Anterior cingulate cortex (tissue), 58 donors: ENCODE results near the gene THSD8.
A peak's percentile ranks its signal among the peaks of the same experiment; 100 is the strongest.

Experiments
- DNase-seq, 58 donors: peaks; one replicate each; lab custom pipeline; 2025; lab: John Stamatoyannopoulos, UW

THSD8 gene

DNA sequence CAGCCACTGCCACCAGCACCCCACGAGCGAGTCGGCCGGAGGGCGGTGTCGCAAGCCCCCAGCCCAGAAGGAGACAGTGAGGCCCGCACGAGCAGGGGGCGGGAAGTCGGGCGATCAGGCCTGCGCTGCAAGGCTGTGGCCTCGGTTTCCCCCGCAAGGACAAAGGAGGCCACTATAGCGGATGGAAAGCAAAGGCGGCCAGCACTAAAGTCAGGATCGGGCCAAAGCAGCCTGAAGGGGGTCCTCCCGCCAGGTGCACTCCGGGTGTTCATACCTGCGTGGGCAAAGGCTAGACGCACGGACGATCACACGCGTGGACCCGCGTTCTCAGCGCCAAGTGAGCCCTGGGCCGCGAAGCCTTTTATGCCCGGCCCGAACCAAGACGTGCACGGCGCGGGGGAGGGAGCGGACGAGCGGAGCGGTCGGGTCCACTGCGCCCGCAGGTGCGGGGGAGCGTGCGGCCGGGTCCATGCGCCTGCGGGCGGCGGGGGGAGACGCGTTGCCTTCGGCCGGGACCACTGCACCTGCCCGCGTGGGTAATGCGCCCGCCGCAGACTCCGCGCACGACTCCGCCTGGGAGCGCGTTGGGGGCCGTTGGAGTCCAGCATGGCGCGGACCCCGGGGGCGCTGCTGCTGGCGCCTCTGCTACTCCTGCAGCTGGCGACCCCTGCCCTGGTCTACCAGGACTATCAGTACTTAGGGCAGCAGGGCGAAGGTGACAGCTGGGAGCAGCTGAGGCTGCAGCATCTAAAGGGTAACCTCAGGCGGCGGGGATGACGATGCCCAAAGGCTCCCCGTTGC, at the start of gene THSD8, which contains the start of gene PRDX2:
Gene THSD8 (plus strand): TSS at position 604 of the 801 bp plus-strand sequence. CDS start 3 bp downstream, at position 607.
Gene PRDX2 (minus strand): TSS at position 335 of the 801 bp plus-strand sequence. CDS start 539 bp downstream, outside the sequence.
- DNase-seq, result peak in 57 of 58 donors; percentile 23 to 90 (median 71)

DNA sequence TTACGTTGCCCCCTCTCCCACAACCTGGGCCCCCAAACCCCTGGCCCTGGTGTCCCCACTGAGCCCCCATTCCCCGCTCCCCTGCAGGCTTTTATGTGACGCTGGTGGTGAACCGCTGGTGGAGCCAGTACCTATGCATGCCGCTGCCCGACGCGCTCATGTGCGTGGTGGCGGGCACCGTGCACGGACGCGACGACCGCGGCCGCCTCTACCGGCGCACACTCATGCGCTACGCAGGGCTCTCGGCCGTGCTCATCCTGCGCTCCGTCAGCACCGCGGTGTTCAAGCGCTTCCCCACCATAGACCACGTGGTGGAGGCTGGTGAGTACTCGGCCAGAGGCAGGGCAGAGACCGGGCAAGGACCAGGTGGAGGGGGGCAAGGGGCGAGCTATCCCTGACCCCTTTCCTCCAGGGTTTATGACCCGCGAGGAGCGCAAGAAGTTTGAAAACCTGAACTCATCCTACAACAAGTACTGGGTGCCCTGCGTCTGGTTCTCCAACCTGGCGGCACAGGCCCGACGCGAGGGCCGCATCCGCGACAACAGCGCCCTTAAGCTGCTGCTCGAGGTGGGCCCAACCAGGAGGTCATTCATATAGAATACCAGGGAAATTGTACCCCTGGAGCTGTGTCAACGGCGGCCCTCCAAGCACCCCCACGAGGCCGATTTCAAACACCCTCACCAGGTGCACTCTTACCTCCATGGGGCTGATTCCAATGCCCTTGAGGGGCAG, 47.2 kb upstream of the THSD8 start:
- no peak for DNase-seq

DNA sequence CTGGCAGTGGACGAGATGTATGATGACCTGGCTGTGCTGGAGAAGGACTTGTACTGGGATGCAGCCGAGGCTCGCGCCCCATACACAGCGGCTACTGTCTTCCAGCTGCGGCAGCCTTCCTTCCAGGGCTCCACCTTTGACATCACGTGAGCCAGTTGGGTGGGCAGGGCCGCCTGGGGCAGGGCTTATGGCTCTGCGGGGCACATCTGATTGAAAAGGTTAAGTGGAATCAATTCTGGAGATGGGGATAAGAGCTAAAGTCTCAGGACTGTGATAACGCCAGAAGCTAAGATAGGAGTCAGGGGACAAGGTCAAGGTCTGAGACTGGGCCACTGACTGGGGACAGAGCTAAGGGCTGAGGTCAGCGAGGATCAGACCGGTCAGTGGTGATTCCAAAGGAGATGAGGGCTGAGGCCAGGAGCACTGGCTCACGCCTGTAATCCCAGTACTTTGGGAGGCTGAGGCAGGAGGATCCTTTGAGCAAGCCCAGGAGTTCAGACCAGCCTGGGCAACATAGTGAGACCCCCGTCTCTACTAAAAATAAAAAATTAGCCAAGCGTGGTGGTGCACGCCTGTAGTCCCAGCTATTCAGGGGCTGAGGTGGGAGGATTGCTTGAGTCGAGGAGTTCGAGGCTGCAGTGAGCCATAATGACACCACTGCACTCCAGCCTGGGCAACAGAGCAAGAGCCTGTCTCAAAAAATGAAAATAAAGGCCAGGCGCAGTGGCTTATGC, 45.6 kb upstream of the THSD8 start:
- no peak for DNase-seq

DNA sequence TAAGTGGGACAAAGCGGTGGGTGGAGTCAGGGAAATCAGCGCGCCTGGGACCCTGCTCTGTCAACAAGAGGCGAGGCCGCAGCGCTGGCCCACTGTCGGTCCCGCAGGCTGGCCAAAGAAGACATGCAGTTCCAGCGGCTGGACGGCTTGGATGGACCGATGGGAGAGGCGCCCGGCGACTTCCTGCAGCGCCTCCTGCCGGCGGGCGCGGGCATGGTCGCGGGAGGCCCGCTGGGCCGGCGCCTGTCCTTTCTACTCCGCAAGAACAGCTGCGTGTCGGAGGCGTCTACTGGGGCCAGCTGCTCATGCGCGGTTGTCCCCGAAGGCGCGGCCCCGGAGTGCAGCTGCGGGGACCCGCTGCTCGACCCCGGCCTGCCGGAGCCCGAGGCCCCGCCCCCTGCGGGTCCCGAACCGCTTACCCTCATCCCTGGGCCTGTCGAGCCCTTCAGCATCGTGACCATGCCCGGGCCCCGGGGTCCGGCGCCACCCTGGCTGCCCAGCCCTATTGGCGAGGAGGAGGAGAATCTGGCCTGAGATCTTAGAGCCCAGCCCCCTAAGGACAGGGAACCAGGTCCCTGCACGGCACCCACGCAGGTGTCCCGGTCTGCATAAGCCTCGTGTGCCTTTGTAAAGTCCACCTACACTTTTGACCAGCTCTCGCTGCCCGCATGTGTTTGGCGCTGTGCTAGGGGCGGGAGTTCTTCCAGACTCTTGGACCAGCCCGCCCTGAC, 44.2 kb upstream of the THSD8 start:
- peak in 52 of 58 donors; percentile 4 to 62 (median 38) for DNase-seq

DNA sequence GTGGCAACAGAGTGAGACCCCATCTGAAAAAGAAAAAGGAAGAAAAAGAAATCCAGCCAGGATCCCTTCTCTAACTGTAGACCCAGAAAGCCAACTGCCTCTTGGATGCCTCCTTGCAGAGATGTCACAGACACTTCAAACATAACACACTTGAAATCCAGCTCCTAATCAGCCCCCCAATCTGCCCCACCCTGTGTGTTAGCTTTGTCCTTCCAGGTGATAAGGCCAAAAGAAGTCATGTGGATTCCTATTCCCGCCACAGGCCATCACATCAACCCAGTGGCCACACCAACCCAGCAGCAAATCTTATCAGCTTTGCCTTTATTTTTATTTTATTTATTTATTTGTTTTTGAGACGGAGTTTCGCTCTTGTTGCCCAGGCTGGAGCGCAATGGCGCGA, 42.2 kb upstream of the THSD8 start:
- no peak for DNase-seq

DNA sequence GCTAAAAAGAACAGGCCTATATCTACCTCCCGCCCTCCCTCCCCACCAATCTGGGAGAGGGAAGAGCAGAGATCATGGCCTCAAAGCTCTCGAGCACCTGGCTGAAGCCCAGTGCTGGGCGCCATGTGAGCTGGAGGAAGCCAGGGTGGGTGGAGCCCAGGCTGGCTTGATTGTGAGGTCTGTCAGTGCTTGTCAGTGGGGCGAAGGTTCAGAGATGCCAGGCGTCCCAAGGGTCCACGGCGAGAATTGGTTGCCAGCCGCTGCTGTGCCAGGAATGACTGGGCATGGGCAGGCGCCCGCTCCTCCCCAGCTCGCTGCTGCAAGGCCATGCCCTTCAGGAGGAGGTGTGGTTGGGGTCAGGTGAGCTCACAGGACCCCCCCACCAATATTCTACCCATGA, 38.8 kb upstream of the THSD8 start:
- no peak for DNase-seq

DNA sequence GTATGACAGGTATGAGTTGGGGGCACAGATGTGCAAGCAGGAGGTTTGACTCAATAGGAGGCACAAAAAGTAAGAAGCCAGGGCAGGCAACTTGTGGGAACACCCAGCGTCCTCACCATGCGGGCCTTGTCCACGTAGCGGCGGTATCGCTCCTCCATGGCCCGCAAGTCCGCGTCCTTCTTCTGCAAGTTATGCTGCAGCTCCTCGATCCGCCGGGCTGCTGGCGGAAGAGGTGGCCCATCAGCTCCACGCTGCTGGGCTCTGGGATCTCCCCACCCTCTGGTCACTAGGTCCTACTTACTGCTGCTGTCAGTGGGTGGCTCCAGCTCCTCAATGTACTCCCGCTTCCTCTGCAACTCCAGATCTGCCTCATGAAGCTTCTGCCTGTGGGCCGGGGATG, 37.2 kb upstream of the THSD8 start:
- no peak for DNase-seq

DNA sequence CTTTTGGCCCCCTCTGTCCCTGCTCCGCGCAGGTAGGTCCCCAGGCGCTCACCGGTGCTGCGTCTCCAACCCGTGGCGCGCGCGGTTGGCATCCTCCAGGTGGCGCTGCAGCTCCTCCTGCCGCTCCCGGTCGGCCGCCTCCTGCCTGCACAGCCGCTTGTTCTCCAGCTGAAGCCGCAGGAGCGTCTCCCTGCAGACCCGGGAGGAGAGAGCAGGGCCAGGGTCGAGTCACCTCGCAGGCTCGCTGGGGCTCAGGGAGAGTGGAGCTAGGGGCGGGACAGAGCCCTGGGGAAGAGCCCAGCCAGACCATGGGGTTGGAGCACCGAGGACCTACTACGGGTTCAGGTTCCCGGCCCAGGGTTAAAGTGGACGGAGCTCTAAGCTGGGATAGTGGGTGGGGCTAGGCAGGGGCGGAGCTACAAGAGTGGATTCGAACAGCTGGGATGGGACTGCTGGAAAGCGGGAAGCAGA, 35.8 kb upstream of the THSD8 start:
- DNase-seq, result peak in 42 of 58 donors; percentile 14 to 85 (median 56)

DNA sequence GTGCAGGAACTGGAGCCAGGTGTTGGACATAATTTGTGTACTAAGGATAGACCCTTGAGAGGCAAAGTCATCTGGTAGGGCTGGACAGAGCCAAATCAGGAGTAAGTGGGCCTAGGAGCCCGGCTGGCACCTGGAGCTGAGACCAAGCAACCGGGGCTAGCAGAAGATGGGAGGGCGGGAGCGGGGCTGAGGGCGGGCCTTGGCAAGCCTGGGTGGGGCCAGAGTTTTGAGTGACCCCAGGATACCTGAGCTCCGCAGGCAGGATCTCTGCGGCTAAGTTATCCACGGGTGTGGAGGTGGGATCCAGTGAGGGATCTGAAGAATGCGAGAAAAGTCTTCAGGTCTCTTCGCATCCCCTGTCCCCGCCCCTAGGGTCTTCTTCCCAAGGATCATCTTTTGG, 34.7 kb upstream of the THSD8 start:
- no peak for DNase-seq

DNA sequence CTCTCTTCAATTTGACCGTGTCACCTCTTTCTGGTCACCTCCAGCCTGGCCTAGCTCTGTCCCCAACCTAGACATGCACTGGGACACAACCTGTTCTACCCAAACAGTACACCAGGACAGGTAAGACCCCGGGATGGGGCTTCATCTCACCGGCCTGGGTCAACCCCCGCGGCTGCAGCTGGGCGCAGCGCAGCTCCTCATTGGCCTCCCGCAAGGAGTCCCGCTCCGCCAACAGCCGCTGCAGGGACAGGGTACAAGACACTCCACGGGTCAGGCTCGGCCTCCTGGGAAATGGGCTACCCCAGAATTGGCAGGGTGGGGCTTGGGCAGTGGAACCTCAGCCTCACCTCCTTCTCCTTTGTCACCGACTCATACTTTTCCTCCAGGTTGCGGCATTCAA, 34.2 kb upstream of the THSD8 start:
- no peak for DNase-seq

DNA sequence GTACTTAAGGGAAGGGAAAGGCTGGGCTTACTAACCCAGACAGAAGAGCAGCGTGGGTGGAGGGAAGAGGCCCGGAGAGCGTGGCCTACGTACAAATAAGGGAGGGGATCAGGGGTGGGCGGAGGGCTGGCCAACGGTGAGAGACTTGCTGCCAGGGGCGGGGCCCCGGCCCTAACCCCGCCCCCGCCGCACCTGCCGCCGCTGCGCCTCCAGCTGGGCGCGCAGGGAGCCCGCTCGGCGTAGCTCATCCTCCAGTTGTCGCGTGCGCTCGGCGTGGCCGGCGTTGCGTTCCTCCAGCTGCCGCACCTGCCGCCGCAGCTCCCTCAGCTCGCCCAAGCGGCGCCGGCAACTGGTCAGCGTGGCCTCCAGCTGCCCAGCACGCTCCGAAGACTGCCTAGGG, 32.2 kb upstream of the THSD8 start:
- no peak for DNase-seq

DNA sequence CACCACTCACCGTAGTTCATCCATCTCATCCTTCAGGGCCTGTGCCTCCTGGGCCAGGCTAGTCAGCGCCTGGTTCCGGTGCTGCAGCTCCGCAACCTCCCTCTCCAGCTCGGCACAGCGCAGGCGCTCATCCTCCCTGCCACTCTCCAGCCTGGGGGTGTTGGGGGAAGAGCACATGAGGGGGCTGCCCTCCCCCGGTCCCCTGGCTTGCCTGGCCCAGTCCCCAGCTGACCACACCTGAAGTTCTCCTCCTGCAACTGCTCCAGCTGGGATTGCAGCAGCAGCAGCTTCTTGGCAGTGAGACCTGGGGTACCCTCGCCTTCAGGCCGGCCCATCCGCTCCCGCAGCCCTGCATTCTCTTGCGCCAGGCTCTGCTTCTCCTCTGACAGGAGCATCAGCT, 30.9 kb upstream of the THSD8 start:
- no peak for DNase-seq

DNA sequence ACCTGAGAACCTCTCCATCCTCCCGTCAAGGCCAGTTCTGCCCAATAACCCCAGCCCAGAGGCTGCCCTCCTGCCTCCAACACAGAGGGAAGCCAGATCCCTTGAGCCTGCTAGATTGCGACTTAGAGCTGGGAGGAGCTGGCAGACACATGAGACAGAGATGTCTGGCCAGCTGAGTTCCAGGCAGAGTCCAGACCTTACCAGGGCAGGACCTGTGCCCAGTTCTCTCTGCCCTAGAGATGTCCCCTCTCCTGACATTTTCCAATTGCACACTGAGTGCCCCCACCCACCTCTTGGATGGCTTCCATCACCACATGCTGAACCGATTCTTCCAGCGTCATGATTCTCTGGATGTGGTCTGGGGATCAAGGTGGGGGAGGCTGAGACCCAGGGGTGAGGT, 29.5 kb upstream of the THSD8 start:
- no peak for DNase-seq

DNA sequence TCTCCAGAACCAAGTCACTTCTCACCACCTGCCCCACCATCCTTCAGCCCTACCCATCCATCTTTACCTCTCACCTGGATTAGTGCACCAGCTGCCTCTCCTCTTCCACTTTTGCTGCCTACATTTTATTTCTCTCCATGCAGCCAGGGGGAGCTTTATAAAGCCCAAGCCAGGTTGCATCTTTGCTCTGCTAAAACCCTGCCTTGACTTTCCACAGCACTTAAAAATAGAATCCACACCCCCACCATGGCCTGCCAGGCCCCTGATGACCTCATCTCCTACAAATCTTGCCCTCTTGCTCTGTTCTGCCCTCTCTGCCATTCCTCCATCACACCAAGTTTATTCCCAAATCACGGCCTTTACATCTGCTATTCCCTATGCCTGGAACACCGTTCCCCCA, 28.3 kb upstream of the THSD8 start:
- no peak for DNase-seq

DNA sequence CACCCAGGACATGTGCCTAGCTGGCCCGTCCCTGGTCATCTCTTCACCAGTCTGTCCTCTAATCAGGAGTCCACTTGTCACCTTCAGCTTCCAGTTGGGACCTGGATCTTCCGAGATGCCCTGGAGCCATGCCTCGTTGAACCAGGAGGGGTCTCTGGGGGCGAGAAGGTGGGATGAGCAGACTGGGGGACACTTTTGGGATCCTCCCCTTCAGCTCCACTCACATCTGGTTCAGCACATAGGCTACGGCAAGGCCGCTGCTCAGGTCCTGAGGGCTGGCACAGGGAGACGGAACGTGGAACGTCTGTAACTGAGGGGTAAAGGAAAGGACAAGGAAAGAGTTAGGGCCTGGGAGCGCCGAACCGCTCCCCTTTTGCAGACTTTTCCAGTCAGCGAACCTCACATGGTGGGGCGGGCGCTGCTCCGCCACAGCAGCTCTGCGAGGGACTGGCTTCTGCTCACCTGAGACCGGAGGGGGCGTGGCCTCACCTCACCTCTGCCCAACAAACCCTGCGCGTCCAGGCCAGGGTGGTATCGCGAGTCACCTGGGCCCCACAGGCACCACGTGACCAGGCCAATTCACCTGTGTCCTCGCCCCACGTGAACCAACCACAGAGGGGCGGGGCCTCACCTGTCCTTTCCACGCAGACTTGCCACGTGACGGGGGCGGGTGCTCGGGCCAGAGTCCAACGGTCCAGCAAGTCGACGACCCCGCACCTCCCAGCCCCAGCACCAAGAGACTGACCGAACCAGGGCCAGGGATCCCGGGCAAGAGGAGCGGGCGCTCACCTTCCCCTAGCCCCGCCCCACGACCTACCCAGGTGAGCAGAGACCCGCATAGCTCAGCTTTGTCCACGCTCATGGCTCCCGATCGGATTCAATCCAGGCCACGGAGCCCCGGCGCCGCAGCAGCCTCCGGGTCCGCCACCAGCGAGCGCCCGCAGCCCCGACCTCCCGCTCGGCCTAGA, 27.0 kb upstream of the THSD8 start, which contains the start of gene HOOK2:
Gene HOOK2 (minus strand): TSS at position 965 of the 968 bp plus-strand sequence. CDS start 103 bp downstream, at position 862.
- DNase-seq, result peak in 21 of 58 donors; percentile 35 to 63 (median 49)

DNA sequence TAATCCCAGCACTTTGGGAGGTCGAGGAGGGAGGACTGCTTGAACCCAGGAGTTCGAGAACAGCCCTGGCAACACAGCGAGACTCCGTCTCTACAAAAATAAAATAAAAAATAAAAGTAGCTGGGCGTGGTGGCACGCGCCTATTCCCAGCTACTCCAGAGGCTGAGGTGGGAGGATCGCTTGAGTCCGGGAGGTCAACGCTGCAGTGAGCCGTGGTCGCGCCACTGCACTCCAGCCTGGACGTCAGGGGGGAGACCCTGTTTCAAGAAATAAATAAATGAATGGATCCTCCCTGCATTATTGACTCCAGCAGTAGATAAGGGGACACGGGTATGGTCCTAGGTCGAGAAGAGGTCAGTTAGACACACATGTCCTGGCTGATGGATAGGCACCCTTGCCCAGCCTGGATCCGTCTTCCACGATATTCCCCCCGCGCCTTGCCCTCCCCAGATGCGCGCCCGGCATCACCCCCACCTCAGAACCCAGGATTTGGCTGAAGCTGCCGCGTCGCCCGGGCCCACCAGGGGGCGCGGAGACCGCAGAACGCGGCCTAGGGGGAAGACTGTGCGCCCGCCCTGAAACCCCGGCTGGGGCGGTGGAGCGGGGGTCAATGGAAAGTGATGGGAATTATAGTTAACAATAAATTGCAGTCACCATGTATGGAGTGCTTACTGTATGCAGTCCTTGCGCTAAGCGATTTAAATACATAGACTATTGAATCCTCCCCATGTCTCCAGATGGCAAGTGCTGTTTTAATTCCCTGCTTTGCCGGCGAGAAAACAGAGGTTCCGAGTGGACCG, 24.5 kb upstream of the THSD8 start:
- peak in 57 of 58 donors; percentile 8 to 86 (median 66) for DNase-seq

DNA sequence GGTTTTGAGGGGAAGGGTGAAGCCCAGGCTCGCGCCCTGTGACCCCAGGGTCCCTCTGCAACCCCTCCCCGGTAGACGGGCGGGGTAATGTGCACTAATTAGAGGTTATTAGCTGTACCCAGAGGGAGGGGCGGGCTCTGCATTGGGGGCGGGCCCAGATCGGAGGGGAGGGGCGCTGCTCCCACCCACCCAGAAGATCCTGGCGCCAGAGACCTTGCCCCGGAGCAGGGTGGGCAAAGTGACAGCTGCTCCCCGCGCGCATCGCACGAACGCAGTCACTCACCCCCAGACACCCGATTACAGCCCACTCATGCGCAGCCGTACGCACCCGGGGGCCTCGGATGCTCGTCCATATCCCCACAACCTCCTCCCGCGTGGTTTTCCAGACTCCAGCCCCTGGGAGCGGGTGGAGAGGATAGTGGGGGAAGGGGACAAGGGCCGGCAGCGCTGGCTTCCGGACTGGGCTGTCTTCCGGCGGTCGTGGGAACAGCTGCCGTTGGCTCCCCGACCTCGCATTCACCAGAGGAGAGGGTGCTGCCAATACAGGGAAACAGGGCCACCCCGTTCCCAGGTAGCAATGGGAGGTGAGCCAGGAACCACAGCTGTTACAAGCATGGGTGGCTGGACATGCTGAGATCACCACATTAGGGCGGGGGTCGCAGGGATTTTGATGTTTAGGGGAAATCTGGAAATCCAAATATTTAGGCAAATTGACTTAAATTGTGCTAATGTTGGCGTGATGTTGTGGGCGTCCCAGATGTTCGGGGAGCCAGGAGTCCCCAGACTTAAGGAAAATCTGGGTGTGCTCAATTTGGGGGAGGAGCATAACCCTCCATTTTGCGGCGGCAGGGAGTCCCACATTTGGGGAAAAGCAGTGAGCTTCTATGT, 23.6 kb upstream of the THSD8 start:
- peak in 53 of 58 donors; percentile 13 to 81 (median 49) for DNase-seq
